C4-2B (cell line): ENCODE results near the gene PIP5KL1.

Source experiments
- ZFX ChIP-seq: fragments of 450-650 bp; IDR thresholded peaks from 2 replicates; pipeline ENCODE4 v1.6.1; 2017
- TF ChIP-seq, protein P1 (sequence below): fragments of 450-650 bp; conservative IDR thresholded peaks from 2 replicates; pipeline ENCODE4 v1.5.1; 2017; ENCODE audit warnings: mild to moderate bottlenecking

DNA sequence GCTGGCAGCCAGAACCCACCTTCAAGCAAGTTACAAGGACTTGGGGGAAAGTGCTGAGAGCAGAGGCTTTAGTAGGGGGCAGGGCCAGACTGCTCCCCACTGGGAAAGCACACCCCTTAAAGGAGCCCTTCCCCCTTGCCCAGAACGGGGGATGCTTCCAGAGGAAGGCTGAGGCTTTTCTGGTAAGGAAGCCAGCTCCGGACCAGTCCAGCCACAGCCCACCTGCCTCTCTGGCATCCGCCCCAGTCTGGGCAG lies 11.3 kb upstream of the PIP5KL1 start:
- TF ChIP-seq, protein P1, sequence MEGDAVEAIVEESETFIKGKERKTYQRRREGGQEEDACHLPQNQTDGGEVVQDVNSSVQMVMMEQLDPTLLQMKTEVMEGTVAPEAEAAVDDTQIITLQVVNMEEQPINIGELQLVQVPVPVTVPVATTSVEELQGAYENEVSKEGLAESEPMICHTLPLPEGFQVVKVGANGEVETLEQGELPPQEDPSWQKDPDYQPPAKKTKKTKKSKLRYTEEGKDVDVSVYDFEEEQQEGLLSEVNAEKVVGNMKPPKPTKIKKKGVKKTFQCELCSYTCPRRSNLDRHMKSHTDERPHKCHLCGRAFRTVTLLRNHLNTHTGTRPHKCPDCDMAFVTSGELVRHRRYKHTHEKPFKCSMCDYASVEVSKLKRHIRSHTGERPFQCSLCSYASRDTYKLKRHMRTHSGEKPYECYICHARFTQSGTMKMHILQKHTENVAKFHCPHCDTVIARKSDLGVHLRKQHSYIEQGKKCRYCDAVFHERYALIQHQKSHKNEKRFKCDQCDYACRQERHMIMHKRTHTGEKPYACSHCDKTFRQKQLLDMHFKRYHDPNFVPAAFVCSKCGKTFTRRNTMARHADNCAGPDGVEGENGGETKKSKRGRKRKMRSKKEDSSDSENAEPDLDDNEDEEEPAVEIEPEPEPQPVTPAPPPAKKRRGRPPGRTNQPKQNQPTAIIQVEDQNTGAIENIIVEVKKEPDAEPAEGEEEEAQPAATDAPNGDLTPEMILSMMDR, result no peak
- no peak for TF ChIP-seq ZFX
